Caco-2 (cell line): ENCODE data around the gene CXCL12. TPM values are rescaled to one million over a fixed set of nuclear protein-coding genes. Genes with fewer than 3 reads are reported as not detected.

ENCODE experiments used
- BruUV-seq: library from RNA; stranded (reverse); fragments of 400-500 nt; replicated peaks from 2 replicates; lab custom pipeline; 2021; lab: Mats Ljungman, UMichigan
- CTCF ChIA-PET: fragments of 300-600 bp; sonication (Branson Sonifier 250); formaldehyde crosslinking; loops from one replicate; lab custom pipeline; 2022; ENCODE audit warnings: antibody characterized with exemption; lab: Charles Lee
- POLR2A ChIA-PET: fragments of 300-600 bp; sonication (Branson Sonifier 250); formaldehyde crosslinking; loops from one replicate; lab custom pipeline; 2022; ENCODE audit warnings: antibody characterized with exemption; lab: Charles Lee
- DNase-seq, 2 experiments: peaks; one replicate each; pipeline versions ENCODE4 v3.0.0 to v3.0.0-alpha.2; 2020 to 2022
- H3K27me3 ChIP-seq: replicated peaks from 2 replicates; pipeline ENCODE4 v1.6.0; 2011; ENCODE audit warnings: low read length; ENCODE audit not compliant: control insufficient read depth, insufficient read depth
- H3K36me3 ChIP-seq: 2 replicates; pipeline ENCODE4 v1.5.1; 2011; ENCODE audit warnings: low read length; ENCODE audit not compliant: control insufficient read depth, insufficient read depth
- H3K4me1 ChIP-seq: fragments of 250-450 bp; sonication (Bioruptor Pico); 2 replicates; pipeline ENCODE4 v1.5.1; 2020; ENCODE audit warnings: mild to moderate bottlenecking
- H3K4me3 ChIP-seq: 2 replicates; pipeline ENCODE4 v1.5.1; 2011; ENCODE audit warnings: low read depth, mild to moderate bottlenecking, control low read depth, low read length
- H3K9me3 ChIP-seq: fragments of 250-450 bp; sonication (Bioruptor Pico); 2 replicates; pipeline ENCODE4 v1.5.1; 2020; ENCODE audit warnings: mild to moderate bottlenecking, moderate library complexity
- H3K27ac Mint-ChIP-seq: one replicate; pipeline ENCODE4 v1.8.0; 2022; ENCODE audit warnings: mixed read lengths; ENCODE audit not compliant: unreplicated experiment
- H3K27me3 Mint-ChIP-seq: one replicate; pipeline ENCODE4 v1.8.0; 2022; ENCODE audit warnings: mixed read lengths; ENCODE audit not compliant: insufficient read depth, unreplicated experiment
- H3K36me3 Mint-ChIP-seq: one replicate; pipeline ENCODE4 v1.8.0; 2022; ENCODE audit warnings: mild to moderate bottlenecking, mixed read lengths; ENCODE audit not compliant: insufficient read depth, unreplicated experiment
- H3K4me1 Mint-ChIP-seq: one replicate; pipeline ENCODE4 v1.8.0; 2022; ENCODE audit warnings: low read depth, mixed read lengths; ENCODE audit not compliant: unreplicated experiment
- H3K4me3 Mint-ChIP-seq: one replicate; pipeline ENCODE4 v1.8.0; 2022; ENCODE audit warnings: mild to moderate bottlenecking, moderate library complexity, mixed read lengths; ENCODE audit not compliant: unreplicated experiment
- H3K9me3 Mint-ChIP-seq: one replicate; pipeline ENCODE4 v1.8.0; 2022; ENCODE audit warnings: mixed read lengths; ENCODE audit not compliant: unreplicated experiment
- intact Hi-C: fragments of 100-400 bp; cut with micrococcal nuclease; formaldehyde crosslinking; loops from one replicate; pipeline ENCODE4 v1.10.0; 2022; ENCODE audit not compliant: unreplicated experiment
- total RNA-seq: library from RNA; stranded (reverse); gene quantifications from 2 replicates; pipeline ENCODE4 v1.2.3, GENCODE V29; 2022
- TF ChIP-seq, protein P1 (sequence below), 2 experiments: fragments of 200-600 bp in 1 of 2; IDR thresholded peaks; 1 replicate in 1 of 2; 2 replicates in 1 of 2; pipeline versions ENCODE4 v1.5.1 to v1.8.0; 2011 to 2022; ENCODE audit warnings: antibody characterized with exemption in 1 of 2, control low read depth in 1 of 2, inconsistent platforms in 1 of 2, low read depth in 1 of 2, low read length in 1 of 2, mild to moderate bottlenecking in 1 of 2, moderate library complexity in 1 of 2; ENCODE audit not compliant: insufficient read depth in 1 of 2, severe bottlenecking in 1 of 2, unreplicated experiment in 1 of 2

The CXCL12 gene
- total RNA-seq, 1 experiment from 2014 or later, result 0.27 TPM

DNA sequence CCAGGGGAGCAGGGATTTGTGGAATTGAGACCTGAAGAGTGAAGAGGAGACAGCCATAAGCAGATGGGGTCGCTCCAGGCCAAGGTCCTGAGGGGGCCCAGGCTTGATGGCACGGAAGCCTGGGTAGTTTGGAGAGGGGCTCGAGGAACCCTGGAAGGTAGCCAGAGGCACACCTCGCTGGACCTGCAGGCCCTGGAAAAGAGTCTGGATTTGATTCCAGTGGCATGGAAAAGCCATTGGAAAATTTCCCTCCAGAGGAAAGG lies 31.8 kb downstream of the CXCL12 start:
- TF ChIP-seq, protein P1, sequence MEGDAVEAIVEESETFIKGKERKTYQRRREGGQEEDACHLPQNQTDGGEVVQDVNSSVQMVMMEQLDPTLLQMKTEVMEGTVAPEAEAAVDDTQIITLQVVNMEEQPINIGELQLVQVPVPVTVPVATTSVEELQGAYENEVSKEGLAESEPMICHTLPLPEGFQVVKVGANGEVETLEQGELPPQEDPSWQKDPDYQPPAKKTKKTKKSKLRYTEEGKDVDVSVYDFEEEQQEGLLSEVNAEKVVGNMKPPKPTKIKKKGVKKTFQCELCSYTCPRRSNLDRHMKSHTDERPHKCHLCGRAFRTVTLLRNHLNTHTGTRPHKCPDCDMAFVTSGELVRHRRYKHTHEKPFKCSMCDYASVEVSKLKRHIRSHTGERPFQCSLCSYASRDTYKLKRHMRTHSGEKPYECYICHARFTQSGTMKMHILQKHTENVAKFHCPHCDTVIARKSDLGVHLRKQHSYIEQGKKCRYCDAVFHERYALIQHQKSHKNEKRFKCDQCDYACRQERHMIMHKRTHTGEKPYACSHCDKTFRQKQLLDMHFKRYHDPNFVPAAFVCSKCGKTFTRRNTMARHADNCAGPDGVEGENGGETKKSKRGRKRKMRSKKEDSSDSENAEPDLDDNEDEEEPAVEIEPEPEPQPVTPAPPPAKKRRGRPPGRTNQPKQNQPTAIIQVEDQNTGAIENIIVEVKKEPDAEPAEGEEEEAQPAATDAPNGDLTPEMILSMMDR (IDR thresholded peaks at IDR 0.05; ENCODE audit: insufficient read depth in 1 of 2, low read depth in 1 of 2, low read length in 1 of 2, severe bottlenecking in 1 of 2, unreplicated experiment in 1 of 2), result no peak
- Mint-ChIP-seq H3K9me3 (no peaks in the 10 kb centered on the region), H3K27me3 (peaks cover 14% of the 10 kb centered on the region), H3K27ac (no peak overlapping the region), H3K36me3 (no peaks in the 10 kb centered on the region), H3K4me3 (no peak overlapping the region), H3K4me1 (no peaks in the 10 kb centered on the region)
- no peaks in the 10 kb centered on the region for H3K36me3 ChIP-seq
- intact Hi-C loops, result no loop called here
- no peak overlapping the region for H3K4me3 ChIP-seq
- no peaks in the 10 kb centered on the region for H3K4me1 ChIP-seq
- no peaks in the 10 kb centered on the region for H3K9me3 ChIP-seq
- H3K27me3 ChIP-seq, result no peaks in the 10 kb centered on the region
- ChIA-PET CTCF (no interaction called here), POLR2A (no interaction called here)
- BruUV-seq, result no TSS peak
- no peak for DNase-seq

- CTCF ChIA-PET, result no interaction called here
- peaks cover 11% of the 10 kb centered on the region for H3K27me3 Mint-ChIP-seq
Measured at GRCh38 chr10:44352316-44353127, 32.4 kb downstream of the CXCL12 start.

GRCh38 chr10:44348496-44348895 lies 36.4 kb downstream of the CXCL12 start:
- Histone ChIP-seq H3K4me1 (no peaks in the 10 kb centered on the region), H3K9me3 (no peaks in the 10 kb centered on the region), H3K27me3 (no peaks in the 10 kb centered on the region; the same call in 1 of the 2 replicates), H3K4me3 (no peak overlapping the region), H3K36me3 (no peaks in the 10 kb centered on the region)
- CTCF ChIA-PET, result interaction anchor here (1.2 kb wide), 1 partner anchor 38 kb away, joined by 5 read pairs; no protein-coding TSS in a partner anchor
- POLR2A ChIA-PET, result no interaction called here
- Mint-ChIP-seq H3K27me3 (peaks cover 23% of the 10 kb centered on the region), H3K4me1 (no peaks in the 10 kb centered on the region), H3K4me3 (no peak overlapping the region), H3K9me3 (no peaks in the 10 kb centered on the region), H3K27ac (no peak overlapping the region), H3K36me3 (no peaks in the 10 kb centered on the region)
- TF ChIP-seq, protein P1 (IDR thresholded peaks at IDR 0.05; ENCODE audit: insufficient read depth in 1 of 2, low read depth in 1 of 2, low read length in 1 of 2, severe bottlenecking in 1 of 2, unreplicated experiment in 1 of 2), result no peak
- BruUV-seq, result no TSS peak
- DNase-seq, result peak in 1 of 2 experiments; percentile 6
- intact Hi-C loops, result no loop called here

More at GRCh38 chr10:44352316-44353127, 32.4 kb downstream of the CXCL12 start:
- H3K4me3 ChIP-seq, result no peak overlapping the region
- BruUV-seq, result no TSS peak
- TF ChIP-seq, protein P1 (IDR thresholded peaks at IDR 0.05; ENCODE audit: insufficient read depth in 1 of 2, low read depth in 1 of 2, low read length in 1 of 2, severe bottlenecking in 1 of 2, unreplicated experiment in 1 of 2), result no peak
- intact Hi-C loops, result no loop called here
- no peak overlapping the region for H3K4me3 Mint-ChIP-seq
- no peak overlapping the region for H3K27ac Mint-ChIP-seq
- no peaks in the 10 kb centered on the region for H3K9me3 ChIP-seq
- H3K27me3 ChIP-seq, result no peaks in the 10 kb centered on the region; the same call in 1 of the 2 replicates
- H3K9me3 Mint-ChIP-seq, result no peaks in the 10 kb centered on the region
- no peaks in the 10 kb centered on the region for H3K36me3 ChIP-seq
- DNase-seq, result peak in 1 of 2 experiments; percentile 17
- H3K36me3 Mint-ChIP-seq, result no peaks in the 10 kb centered on the region
- POLR2A ChIA-PET, result no interaction called here
- no peaks in the 10 kb centered on the region for H3K4me1 ChIP-seq
- H3K4me1 Mint-ChIP-seq, result no peaks in the 10 kb centered on the region
